ENCODE measurements around the gene SMOC2.

- TF ChIP-seq CTCF (optimal IDR thresholded peaks at IDR 0.05 in 1 of 3, IDR thresholded peaks at IDR 0.05 in 1 of 3, conservative IDR thresholded peaks at IDR 0.05 in 1 of 3; ENCODE audit: extremely low read depth in 1 of 3, insufficient read depth in 2 of 3, low read length in 3 of 3) (no peak), EZH2 (IDR thresholded peaks at IDR 0.05; ENCODE audit: low read length) (no peak)
Measured at GRCh38 chr6:168442646-168443045, 1.7 kb downstream of the SMOC2 start.
